GM19193 (cell line): ENCODE data around the gene CEP131.

Source experiments
- POLR2A ChIP-seq: IDR thresholded peaks from 4 replicates; pipeline ENCODE4 v1.6.1; 2011; ENCODE audit not compliant: insufficient read depth, insufficient read length; ENCODE audit errors: extremely low read depth

The CEP131 gene

GRCh38 chr17:81170727-81171494 is 51.9 kb downstream of the CEP131 start:
- TF ChIP-seq POLR2A, result no peak

DNA sequence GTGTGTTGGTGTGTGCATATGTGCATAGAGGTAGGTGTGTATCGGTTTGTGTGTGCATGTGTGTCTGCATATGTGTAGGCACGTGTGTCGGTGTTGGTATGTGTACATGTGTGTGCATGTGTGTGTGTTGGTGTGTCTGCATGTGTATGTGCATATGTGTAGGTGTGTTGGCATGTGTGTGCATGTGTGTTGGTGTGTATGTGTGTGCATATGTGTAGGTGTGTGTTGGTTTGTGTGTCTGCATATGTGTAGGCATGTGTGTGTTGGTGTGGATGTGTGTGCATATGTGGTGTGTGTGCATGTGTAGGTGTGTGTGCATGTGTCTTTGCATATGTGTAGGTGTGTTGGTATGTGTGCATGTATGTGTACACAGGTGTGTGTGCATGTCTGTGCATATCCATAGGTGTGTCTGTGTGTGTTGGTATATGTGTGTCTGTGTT is 52.9 kb downstream of the CEP131 start:
- TF ChIP-seq POLR2A, result no peak

GRCh38 chr17:81167638-81168037 is 55.1 kb downstream of the CEP131 start:
- no peak for TF ChIP-seq POLR2A

- TF ChIP-seq POLR2A, result no peak
These were observed 55.6 kb downstream of the CEP131 start for GRCh38 chr17:81167194-81167524.

- TF ChIP-seq POLR2A, result no peak
These were observed 56.7 kb downstream of the CEP131 start, which contains the start of gene AATK for GRCh38 chr17:81166033-81166492. Gene AATK, minus strand, starts transcription at chr17:81166221. Its CDS starts 229 bp downstream, at chr17:81165992.

DNA sequence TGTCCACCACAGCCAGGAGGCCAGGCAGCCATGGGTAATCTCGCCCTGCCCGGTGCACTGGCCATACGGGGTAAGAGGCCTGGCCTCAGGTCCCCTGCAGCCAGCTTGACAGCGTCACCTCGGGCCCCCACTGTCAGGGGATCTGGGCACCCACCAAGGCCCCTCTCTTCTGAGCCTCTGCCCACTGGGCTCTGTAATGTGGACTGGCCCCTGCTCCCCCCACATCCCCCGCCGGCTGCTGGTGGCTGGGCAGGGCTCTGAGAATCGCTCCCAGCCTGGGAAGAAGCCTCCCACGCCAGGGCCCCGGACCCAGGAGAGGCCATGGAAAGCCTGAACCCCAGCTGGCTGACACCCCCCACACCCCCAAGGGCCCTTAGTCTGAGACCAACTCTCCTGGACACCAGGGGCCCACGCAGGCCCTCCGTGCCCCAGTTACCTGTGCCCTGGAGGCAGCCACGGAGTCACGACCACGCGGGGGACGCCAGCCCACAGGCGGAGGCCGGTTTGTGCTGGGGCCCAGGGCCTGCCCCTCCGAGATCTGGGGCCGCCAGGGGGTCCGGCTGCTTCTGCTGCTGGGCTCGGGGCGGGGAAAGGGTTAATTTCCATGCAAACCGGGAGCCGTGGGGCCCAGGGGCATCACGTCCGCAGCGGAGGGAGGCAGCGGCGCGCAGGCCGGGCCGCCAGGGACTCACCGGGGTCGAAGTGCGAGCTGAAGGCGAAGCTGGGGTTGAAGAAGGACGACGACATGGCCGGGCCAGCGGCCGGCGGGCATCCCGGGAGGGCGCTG is 57.3 kb downstream of the CEP131 start, which contains the start of gene PVALEF:
PVALEF (plus strand) TSS at position 262 of the 787 bp plus-strand sequence. CDS start 15,720 bp downstream, outside the sequence.
- no peak for TF ChIP-seq POLR2A

DNA sequence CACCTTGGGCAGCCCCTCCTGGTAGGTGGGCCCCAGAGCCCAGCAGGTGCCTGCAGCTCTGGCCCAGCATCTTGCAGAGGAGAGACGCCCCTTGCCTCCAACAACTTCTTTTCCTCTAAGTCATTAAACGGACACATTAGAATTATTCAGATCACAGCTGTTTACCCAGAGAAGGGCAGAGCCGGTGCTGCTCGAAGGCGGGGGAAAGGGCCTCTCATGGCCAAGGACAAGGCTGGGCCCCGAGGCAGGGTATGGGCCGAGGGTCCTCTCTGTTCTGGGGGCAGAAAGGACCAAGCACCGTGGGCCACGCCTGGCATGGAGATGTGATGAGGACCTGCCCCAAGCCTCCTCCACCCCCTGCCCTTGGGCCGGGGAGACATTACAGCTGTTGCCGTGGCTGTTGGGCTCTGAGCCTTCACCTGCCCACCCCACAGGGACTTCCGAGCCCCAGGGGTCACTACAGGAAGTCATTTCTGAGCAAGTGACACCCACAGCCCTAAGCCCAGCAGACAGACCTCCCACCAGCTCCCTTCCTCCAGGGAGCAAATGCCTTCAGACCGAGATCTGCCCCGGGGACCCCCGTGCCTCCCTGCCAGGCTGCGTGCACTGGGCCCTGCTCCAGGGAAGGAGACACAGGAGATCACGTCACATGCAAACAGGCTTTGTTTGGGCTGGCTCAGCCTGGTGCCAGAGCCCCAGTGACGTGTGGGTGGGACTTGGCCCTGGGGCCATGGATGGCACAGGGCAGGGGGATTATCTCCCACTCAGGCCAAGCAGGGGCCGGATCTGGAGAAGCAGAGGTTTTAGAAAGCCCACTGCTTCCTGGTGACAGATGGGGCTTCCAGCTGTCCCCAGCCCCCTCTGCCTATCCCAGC is 58.2 kb downstream of the CEP131 start:
- TF ChIP-seq POLR2A, result no peak

DNA sequence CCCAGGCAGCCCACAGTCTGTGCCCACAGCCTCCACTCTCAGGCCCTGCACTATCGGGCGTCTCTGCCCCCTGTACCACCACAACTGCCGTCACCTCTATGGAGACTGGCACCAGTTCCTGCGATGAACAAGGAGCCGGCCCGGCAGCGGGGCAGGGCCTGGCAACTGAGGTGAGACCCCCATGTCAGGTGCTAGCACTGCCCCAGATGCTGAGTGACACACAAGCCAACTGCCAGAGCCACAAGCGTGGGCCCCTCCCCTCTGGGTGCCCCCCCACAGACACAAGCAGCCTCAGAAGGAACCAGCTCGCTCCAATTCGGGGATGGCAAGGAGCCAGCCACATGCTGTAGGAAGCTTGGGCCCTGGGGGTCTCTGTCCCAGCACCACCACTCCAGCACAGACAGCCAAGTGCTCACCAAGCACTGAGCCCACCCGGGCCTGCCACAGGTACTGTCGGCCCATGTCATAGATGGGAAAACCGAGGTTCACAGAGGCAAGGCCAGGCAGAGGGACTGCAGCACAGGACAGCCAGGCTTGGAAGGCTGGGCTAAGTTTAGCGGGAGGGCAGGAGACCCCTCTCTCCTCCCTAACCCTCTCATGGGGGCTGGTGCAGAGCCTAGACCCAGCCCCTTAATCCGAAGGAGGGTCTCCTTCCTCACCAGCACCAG is 58.9 kb downstream of the CEP131 start:
- TF ChIP-seq POLR2A, result no peak

DNA sequence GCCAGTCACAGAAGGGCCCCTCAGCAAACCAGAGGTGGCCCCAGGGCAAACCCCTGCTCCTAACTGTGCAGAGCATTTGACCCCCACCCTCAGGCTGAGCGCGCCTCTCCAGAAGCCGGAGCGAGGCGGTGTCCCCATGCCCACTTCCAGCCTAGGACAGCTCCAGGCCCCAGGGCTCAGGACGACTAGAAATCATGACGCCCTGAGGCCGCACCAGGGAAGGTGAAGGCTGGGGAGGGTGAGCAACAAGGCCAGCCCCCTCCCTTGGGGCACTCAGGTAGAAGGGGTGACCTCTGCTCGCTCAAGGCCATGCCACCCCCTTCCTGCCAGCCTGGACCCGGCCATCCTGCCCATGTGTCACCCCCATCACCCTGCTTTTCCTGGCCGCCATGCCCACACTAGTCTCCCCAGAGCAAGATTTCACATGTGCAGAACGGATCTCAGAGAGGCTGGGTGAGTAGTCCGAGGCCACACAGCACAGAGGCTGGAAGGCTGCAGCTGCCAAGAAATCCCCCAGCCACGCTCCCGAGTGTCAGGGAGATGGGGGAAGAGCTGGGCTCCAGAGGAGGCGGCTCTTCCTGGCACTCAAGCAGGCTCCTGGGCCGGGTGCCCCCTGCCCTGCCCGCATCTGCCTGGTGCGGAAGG is 59.6 kb downstream of the CEP131 start:
- no peak for TF ChIP-seq POLR2A

GRCh38 chr17:81162491-81162890 is 60.3 kb downstream of the CEP131 start:
- TF ChIP-seq POLR2A, result no peak

GRCh38 chr17:81161972-81162371 is 60.8 kb downstream of the CEP131 start:
- TF ChIP-seq POLR2A, result no peak

- TF ChIP-seq POLR2A, result no peak
These were observed 61.2 kb downstream of the CEP131 start for GRCh38 chr17:81161536-81161935.

GRCh38 chr17:81160747-81161453 is 61.9 kb downstream of the CEP131 start:
- no peak for TF ChIP-seq POLR2A
